ENCODE data around the gene DDX56. TPM values are rescaled to one million over a fixed set of nuclear protein-coding genes. Genes with fewer than 3 reads are reported as not detected.

The DDX56 gene
- total RNA-seq, 4 donors from 2014 or later = 67.8 to 96.4 (median 88.9) TPM

- H3K36me3 ChIP-seq = no peaks in the 10 kb centered on the region
- TF ChIP-seq CTCF (IDR thresholded peaks at IDR 0.05) = no peak
- TF ChIP-seq POLR2A (IDR thresholded peaks at IDR 0.05) = no peak
- H3K27me3 ChIP-seq = no peaks in the 10 kb centered on the region
- no peak for DNase-seq
- H3K27ac ChIP-seq = no peak overlapping the region
- H3K4me3 ChIP-seq = no peak overlapping the region
- no peaks in the 10 kb centered on the region for H3K9me3 ChIP-seq
- no peaks in the 10 kb centered on the region for H3K4me1 ChIP-seq
Measured at GRCh38 chr7:44519546-44519945, 54.2 kb downstream of the DDX56 start.

GRCh38 chr7:44518761-44519160, 54.9 kb downstream of the DDX56 start:
- no peak overlapping the region for H3K27ac ChIP-seq
- no peaks in the 10 kb centered on the region for H3K9me3 ChIP-seq
- no peaks in the 10 kb centered on the region for H3K27me3 ChIP-seq
- no peaks in the 10 kb centered on the region for H3K4me1 ChIP-seq
- no peaks in the 10 kb centered on the region for H3K36me3 ChIP-seq
- no peak for DNase-seq
- no peak overlapping the region for H3K4me3 ChIP-seq
- no peak for TF ChIP-seq CTCF (IDR thresholded peaks at IDR 0.05)
- TF ChIP-seq POLR2A (IDR thresholded peaks at IDR 0.05) = no peak

GRCh38 chr7:44517175-44517574, 56.5 kb downstream of the DDX56 start:
- Histone ChIP-seq H3K27ac (no peak overlapping the region), H3K4me3 (no peak overlapping the region), H3K9me3 (no peaks in the 10 kb centered on the region), H3K36me3 (no peaks in the 10 kb centered on the region), H3K4me1 (no peaks in the 10 kb centered on the region), H3K27me3 (no peaks in the 10 kb centered on the region)
- no peak for DNase-seq
- TF ChIP-seq CTCF (IDR thresholded peaks at IDR 0.05) = no peak
- no peak for TF ChIP-seq POLR2A (IDR thresholded peaks at IDR 0.05)

Other genes starting within 250 kb of the DDX56 start
- 1 to 10 TPM in 3 of 4 donors, under 1 TPM in 1; 0.67 to 3.9 (median 2.2) TPM for gene CAMK2B, start 248.3 kb downstream of the DDX56 start, total RNA-seq
- gene NUDCD3, start 83.2 kb downstream of the DDX56 start, total RNA-seq = 10 to 100 TPM; 32.9 to 61.9 (median 44.1) TPM
- gene NPC1L1, start 32.6 kb downstream of the DDX56 start, total RNA-seq = under 1 TPM in 3 of 4 donors, not detected in 1; 0.66 to 0.70 (median 0.67) TPM
- 100 to 1,000 TPM in 3 of 4 donors, 10 to 100 TPM in 1; 80.9 to 319 (median 262) TPM for gene TMED4, start 8.3 kb upstream of the DDX56 start, total RNA-seq
- gene OGDH, start 32.7 kb upstream of the DDX56 start, total RNA-seq = 100 to 1,000 TPM in 3 of 4 donors, 10 to 100 TPM in 1; 88.3 to 246 (median 217) TPM
- 100 to 1,000 TPM in 2 of 4 donors, 10 to 100 TPM in 2; 34.9 to 150 (median 93.3) TPM for gene ZMIZ2, start 174.9 kb upstream of the DDX56 start, total RNA-seq
- gene PPIA, start 222.8 kb upstream of the DDX56 start, total RNA-seq = 1,000 to 10,000 TPM in 1 of 4 donors, 100 to 1,000 TPM in 3; 565 to 1,018 (median 894) TPM